ENCODE data around the gene PRM3. TPM values are rescaled to one million over a fixed set of nuclear protein-coding genes. Genes with fewer than 3 reads are reported as not detected.

PRM3 gene
- total and polyA plus RNA-seq, 2 donors (not counting 1 experiment from before 2014, with no cell fraction given), result not detected

DNA sequence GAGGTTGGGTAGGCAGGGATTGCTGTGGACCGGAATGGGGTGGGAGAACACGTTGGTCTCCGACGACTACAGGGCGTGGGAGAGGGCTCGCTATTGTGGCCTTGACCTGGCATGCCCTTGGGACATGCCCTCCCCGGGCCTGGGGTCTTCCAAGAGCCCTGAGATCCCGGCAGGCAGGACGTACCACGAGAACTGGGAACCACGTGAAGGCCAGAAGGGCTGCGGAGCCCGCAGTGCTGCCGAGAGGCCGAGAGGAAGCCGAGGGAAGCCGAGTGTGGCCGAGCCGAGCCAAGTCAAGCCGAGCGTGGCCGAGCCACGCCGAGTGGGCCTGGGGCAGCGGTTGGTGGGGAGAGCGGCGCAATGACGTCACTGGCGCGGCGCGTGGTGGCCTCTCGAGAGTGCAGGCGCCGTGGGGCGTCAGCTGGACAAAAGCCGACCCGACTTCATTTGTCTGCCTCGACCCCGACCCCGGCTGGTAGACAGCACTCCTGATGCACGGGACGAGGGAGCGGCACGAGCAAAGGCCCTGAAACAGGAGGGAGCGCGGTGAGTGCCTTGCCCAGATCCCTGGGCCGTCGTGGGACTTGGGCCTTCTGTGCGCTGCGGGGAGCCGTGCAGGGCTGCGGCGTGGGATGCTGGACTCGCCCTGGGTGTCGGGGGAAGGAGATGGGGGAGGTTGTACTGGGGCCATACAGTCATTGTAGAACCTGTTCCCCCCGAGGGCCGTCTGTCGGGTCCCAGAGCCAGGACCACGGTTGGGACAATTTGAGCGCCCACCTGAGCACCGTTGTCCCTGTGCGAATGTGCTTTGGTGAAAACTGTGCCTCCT lies 24.0 kb downstream of the PRM3 start:
- intact Hi-C loops (cut with micrococcal nuclease), result loop anchor here (10.0 kb wide), 2 partner anchors 435 to 665 kb away; partner anchors contain the start of gene GSPT1
- POLR2A ChIA-PET, result interaction anchor here (0.7 to 1.4 kb wide), 3 partner anchors 18 to 48 kb away, joined by 3 to 5 read pairs (median 3); no protein-coding TSS in a partner anchor
- H3K4me3 Mint-ChIP-seq, result peak overlapping the region; percentile 23

More for the DNA sequence above, 24.0 kb downstream of the PRM3 start:
- TF ChIP-seq CTCF (IDR thresholded peaks at IDR 0.05) (no peak), EZH2 (IDR thresholded peaks at IDR 0.05; ENCODE audit: borderline replicate concordance, insufficient read depth, low read depth, low read length, poor library complexity, severe bottlenecking) (no peak)
- peaks cover 40% of the 10 kb centered on the region for H3K4me1 Mint-ChIP-seq
- no peaks in the 10 kb centered on the region for H3K9me3 Mint-ChIP-seq (ENCODE audit: insufficient read depth)
- H3K36me3 ChIP-seq (replicated peaks in 1 of 2; ENCODE audit: control extremely low read depth in 1 of 2, control insufficient read depth in 1 of 2, extremely low read depth in 1 of 2, insufficient read depth in 2 of 2, low read length in 1 of 2), result peaks cover 2 to 17% of the 10 kb centered on the region in 2 experiments
- peaks cover 38% of the 10 kb centered on the region for H4K20me1 ChIP-seq (ENCODE audit: control insufficient read depth, insufficient read depth, low read length, poor library complexity, severe bottlenecking)
- DNase-seq (no peak), ATAC-seq (ENCODE audit: low read depth) (no peak)
- H3K4me2 ChIP-seq (replicated peaks; ENCODE audit: low read depth, low read length, poor library complexity, severe bottlenecking), result no peak overlapping the region
- H3K27ac Mint-ChIP-seq, result peak overlapping the region; percentile 50
- H3K9me3 ChIP-seq (ENCODE audit: control extremely low read depth in 1 of 3, control insufficient read depth in 2 of 3, insufficient read depth in 1 of 3, low read length in 2 of 3), result peaks cover 0 to 3% (median 0%) of the 10 kb centered on the region in 3 donors
- H2AFZ ChIP-seq (ENCODE audit: insufficient read depth, low read depth, low read length, poor library complexity, severe bottlenecking), result no peak overlapping the region
- CTCF ChIA-PET, result interaction anchor here (0.7 kb wide), 1 partner anchor 284 kb away, joined by 3 read pairs; no protein-coding TSS in a partner anchor
- peaks cover 23 to 28% of the 10 kb centered on the region in 2 donors for H3K4me1 ChIP-seq (ENCODE audit: control insufficient read depth in 2 of 2, insufficient read depth in 2 of 2, low read length in 2 of 2)
- H3K27me3 Mint-ChIP-seq, result no peaks in the 10 kb centered on the region
- H3K9ac ChIP-seq (ENCODE audit: low read length), result no peak overlapping the region
- no peak overlapping the region for H3K27ac ChIP-seq (ENCODE audit: low read length in 2 of 2)
- 91% methylated on average over 57 of the region's 63 CpGs for WGBS (ENCODE audit: insufficient coverage)
- no peaks in the 10 kb centered on the region for H3K27me3 ChIP-seq (replicated peaks in 1 of 4; ENCODE audit: control extremely low read depth in 1 of 4, control insufficient read depth in 3 of 4, insufficient read depth in 4 of 4, low read length in 3 of 4)
- peaks cover 6% of the 10 kb centered on the region for H3K79me2 ChIP-seq (ENCODE audit: control insufficient read depth, insufficient read depth, low read length)
- no peak overlapping the region for H3K4me3 ChIP-seq (ENCODE audit: control extremely low read depth in 1 of 5, extremely low read depth in 1 of 5, insufficient read depth in 1 of 5, low read depth in 2 of 5, low read length in 4 of 5)

Data from B cell (primary cell).